Measurements from ENCODE around the gene PDGFB.

The PDGFB gene

GRCh38 chr22:39238966-39239505 is 5.7 kb downstream of the PDGFB start:
- no peak for DNase-seq

GRCh38 chr22:39238561-39238960 is 6.2 kb downstream of the PDGFB start:
- DNase-seq, result no peak

- no peak for DNase-seq
Observed at GRCh38 chr22:39238101-39238466, 6.7 kb downstream of the PDGFB start.

- DNase-seq, result no peak
Observed at GRCh38 chr22:39237318-39238100, 7.3 kb downstream of the PDGFB start.

- no peak for DNase-seq
Observed at GRCh38 chr22:39236321-39237317, 8.2 kb downstream of the PDGFB start.

GRCh38 chr22:39234867-39235687 is 9.7 kb downstream of the PDGFB start:
- no peak for DNase-seq

GRCh38 chr22:39234472-39234787 is 10.4 kb downstream of the PDGFB start:
- DNase-seq, result no peak

- no peak for DNase-seq
Observed at GRCh38 chr22:39233710-39234471, 10.9 kb downstream of the PDGFB start.

- DNase-seq, result no peak
Observed at GRCh38 chr22:39232806-39233709, 11.7 kb downstream of the PDGFB start.

- DNase-seq, result no peak
Observed at GRCh38 chr22:39232246-39232645, 12.5 kb downstream of the PDGFB start.

- no peak for DNase-seq
Observed at GRCh38 chr22:39231197-39231950, 13.4 kb downstream of the PDGFB start.

- no peak for DNase-seq
Observed at GRCh38 chr22:39230261-39231196, 14.3 kb downstream of the PDGFB start.

- DNase-seq, result no peak
Observed at GRCh38 chr22:39229688-39230260, 15.0 kb downstream of the PDGFB start.

- no peak for DNase-seq
Observed at GRCh38 chr22:39229075-39229474, 15.7 kb downstream of the PDGFB start.

- no peak for DNase-seq
Observed at GRCh38 chr22:39227542-39228272, 17.1 kb downstream of the PDGFB start.

- no peak for DNase-seq
Observed at GRCh38 chr22:39226353-39226752, 18.4 kb downstream of the PDGFB start.

- no peak for DNase-seq
Observed at GRCh38 chr22:39225591-39225990, 19.2 kb downstream of the PDGFB start.

GRCh38 chr22:39224550-39224949 is 20.2 kb downstream of the PDGFB start:
- no peak for DNase-seq

Measured in activated T-cell treated with anti-CD3 and anti-CD28 coated beads for 4 hours (primary cell).